Heart left ventricle (tissue), 13 donors: ENCODE data around the gene HCN4.

Experiments
- POLR2A ChIP-seq, 2 donors: fragments of 450-650 bp; IDR thresholded peaks; one replicate each; pipeline ENCODE4 v1.6.1; 2017; ENCODE audit warnings: antibody characterized with exemption in 2 of 2, mild to moderate bottlenecking in 2 of 2, moderate library complexity in 2 of 2
- TF ChIP-seq, protein P1 (sequence below), 12 donors: fragments of 200-600 bp; sonication (generic) in 4 of 12; IDR thresholded peaks; one replicate each; pipeline versions ENCODE4 v1.5.0 to v1.8.0; 2018 to 2022; ENCODE audit warnings: antibody characterized with exemption in 12 of 12, mild to moderate bottlenecking in 5 of 12
- donor health status: ischemic (EF 13 %, LVEDD 7.1; RV severe dilation, severe dysfunction).
- donor health status: DM: no; HTN: yes; CAD: no.
- donor health status: DM: no; HTN: no; CAD: no.
- donor health status: ischemic (EF 25% LVEDD 6.9; RV normal size, moderate dysfunction).
- donor health status: ischemic (EF 25% LVEDD 5.7; RV mildly dilated, moderate dysfunction).
- donor health status: ischemic (EF 35%, LVEDD 5.7; RV mildly dilated, moderate dysfunction).
- donor health status: nonischemic (EF 11% LVEDD 7.7; RV severe dilation, severe dysfunction).
- donor health status: DM: yes; HTN: yes; CAD: no.
- donor health status: PGD.
- donor health status: ischemic (EF 29% LVEDD 5.4; RV normal size, mild dysfunction).
- donor health status: nonischemic (EF 23%, LVEDD 6.1; RV moderate dilation, normal function).

DNA sequence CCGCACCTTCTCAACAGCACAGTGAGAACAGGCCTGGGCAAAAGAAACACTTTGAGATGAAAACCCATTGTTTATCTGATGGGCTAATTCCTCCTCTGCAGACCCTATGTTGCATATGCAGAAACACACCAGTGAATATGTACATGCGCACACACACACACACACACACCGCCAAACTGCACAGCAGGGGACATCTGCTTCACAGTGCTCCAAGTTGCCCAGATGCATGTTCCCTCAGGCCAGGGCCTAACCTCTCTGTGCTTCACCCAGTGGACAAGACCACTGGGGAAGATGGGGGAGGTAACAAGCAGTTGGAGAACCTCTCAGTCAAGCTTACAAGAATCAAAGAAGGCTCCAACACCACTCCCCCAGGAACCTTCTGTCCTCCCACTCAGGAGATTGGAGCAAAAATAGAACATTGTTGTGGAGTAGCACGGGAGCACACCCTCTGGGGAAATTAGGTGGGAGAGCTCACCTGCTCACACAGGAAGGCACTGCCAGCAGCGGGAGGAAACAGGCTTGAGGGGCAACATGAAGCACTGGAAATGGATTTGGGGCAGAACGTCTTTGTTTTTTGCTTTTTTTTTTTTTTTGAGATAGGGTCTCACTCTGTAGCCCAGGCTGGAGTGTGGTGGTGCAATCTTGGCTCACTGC, 13.0 kb downstream of the HCN4 start:
- TF ChIP-seq, protein P1, sequence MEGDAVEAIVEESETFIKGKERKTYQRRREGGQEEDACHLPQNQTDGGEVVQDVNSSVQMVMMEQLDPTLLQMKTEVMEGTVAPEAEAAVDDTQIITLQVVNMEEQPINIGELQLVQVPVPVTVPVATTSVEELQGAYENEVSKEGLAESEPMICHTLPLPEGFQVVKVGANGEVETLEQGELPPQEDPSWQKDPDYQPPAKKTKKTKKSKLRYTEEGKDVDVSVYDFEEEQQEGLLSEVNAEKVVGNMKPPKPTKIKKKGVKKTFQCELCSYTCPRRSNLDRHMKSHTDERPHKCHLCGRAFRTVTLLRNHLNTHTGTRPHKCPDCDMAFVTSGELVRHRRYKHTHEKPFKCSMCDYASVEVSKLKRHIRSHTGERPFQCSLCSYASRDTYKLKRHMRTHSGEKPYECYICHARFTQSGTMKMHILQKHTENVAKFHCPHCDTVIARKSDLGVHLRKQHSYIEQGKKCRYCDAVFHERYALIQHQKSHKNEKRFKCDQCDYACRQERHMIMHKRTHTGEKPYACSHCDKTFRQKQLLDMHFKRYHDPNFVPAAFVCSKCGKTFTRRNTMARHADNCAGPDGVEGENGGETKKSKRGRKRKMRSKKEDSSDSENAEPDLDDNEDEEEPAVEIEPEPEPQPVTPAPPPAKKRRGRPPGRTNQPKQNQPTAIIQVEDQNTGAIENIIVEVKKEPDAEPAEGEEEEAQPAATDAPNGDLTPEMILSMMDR (IDR thresholded peaks at IDR 0.05): no peak
- no peak for TF ChIP-seq POLR2A (IDR thresholded peaks at IDR 0.05)
